Tibial artery (tissue), 4 donors: ENCODE measurements around the gene CD74.

Source experiments
- DNase-seq, 2 donors: peaks; one replicate each; pipeline ENCODE4 v3.0.0-alpha.2; 2019
- H3K27ac ChIP-seq, 2 donors: fragments of 200-600 bp; sonication (generic) in 1 of 2; 1 replicate in 1 of 2; 2 replicates in 1 of 2; pipeline ENCODE4 v1.5.1; 2018 to 2019; ENCODE audit warnings: mild to moderate bottlenecking in 1 of 2
- H3K27me3 ChIP-seq, 2 donors: fragments of 200-600 bp; sonication (generic) in 1 of 2; one replicate each; pipeline versions ENCODE4 v1.5.1 to v1.6.0; 2016 to 2019
- H3K36me3 ChIP-seq, 3 donors: fragments of 200-600 bp; sonication (generic) in 2 of 3; one replicate each; pipeline ENCODE4 v1.5.1; 2016 to 2019; ENCODE audit warnings: mild to moderate bottlenecking in 2 of 3
- H3K4me1 ChIP-seq, 4 donors: fragments of 200-600 bp; sonication (generic) in 2 of 4; 1 replicate in 3 of 4; 2 replicates in 1 of 4; pipeline ENCODE4 v1.5.1; 2016 to 2019
- H3K4me3 ChIP-seq, 2 donors: fragments of 200-600 bp; sonication (generic) in 1 of 2; 1 replicate in 1 of 2; 2 replicates in 1 of 2; pipeline ENCODE4 v1.5.1; 2018 to 2019; ENCODE audit warnings: mild to moderate bottlenecking in 2 of 2
- H3K9me3 ChIP-seq, 3 donors: fragments of 200-600 bp; sonication (generic) in 1 of 3; one replicate each; pipeline ENCODE4 v1.5.1; 2016 to 2019
- intact Hi-C: fragments of 100-400 bp; cut with DNase I; formaldehyde crosslinking; loops from one replicate; pipeline ENCODE4 v1.15.0; 2023; ENCODE audit warnings: low total_unique reads
- TF ChIP-seq, protein P1 (sequence below), 2 experiments: fragments of 200-600 bp in 1 of 2; fragments of 450-650 bp in 1 of 2; IDR thresholded peaks; one replicate each; pipeline ENCODE4 v1.5.1; 2017 to 2019; ENCODE audit warnings: antibody characterized with exemption in 2 of 2, mild to moderate bottlenecking in 1 of 2, moderate library complexity in 1 of 2

The CD74 gene

DNA sequence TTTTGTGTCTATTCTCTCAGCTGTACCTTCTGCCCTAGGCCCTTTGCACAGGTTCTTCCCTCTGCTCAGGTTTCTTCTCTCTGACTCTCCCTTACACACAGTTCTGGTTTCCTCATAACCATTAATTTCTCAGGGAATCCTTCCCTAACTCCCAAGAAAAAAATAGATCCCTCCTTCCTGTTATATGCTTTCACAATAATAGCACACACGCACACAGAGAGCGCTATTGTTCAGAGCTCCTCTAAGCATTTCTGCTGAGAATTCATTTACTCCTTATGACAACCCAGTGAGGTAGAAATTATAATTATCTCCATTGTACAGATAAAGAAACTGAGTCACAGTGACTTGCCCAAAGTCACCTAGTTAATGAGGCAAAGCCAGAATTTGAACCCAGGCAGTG lies 56.9 kb downstream of the CD74 start:
- Histone ChIP-seq H3K36me3 (peaks cover 0 to 8% (median under 1%) of the 10 kb centered on the region in 3 donors), H3K4me3 (no peak overlapping the region), H3K27ac (no peak overlapping the region), H3K9me3 (no peaks in the 10 kb centered on the region), H3K4me1 (peaks cover 0 to 21% (median 14%) of the 10 kb centered on the region in 4 donors), H3K27me3 (no peaks in the 10 kb centered on the region)
- no peak for DNase-seq
- intact Hi-C loops, result no loop called here
- TF ChIP-seq, protein P1, sequence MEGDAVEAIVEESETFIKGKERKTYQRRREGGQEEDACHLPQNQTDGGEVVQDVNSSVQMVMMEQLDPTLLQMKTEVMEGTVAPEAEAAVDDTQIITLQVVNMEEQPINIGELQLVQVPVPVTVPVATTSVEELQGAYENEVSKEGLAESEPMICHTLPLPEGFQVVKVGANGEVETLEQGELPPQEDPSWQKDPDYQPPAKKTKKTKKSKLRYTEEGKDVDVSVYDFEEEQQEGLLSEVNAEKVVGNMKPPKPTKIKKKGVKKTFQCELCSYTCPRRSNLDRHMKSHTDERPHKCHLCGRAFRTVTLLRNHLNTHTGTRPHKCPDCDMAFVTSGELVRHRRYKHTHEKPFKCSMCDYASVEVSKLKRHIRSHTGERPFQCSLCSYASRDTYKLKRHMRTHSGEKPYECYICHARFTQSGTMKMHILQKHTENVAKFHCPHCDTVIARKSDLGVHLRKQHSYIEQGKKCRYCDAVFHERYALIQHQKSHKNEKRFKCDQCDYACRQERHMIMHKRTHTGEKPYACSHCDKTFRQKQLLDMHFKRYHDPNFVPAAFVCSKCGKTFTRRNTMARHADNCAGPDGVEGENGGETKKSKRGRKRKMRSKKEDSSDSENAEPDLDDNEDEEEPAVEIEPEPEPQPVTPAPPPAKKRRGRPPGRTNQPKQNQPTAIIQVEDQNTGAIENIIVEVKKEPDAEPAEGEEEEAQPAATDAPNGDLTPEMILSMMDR (IDR thresholded peaks at IDR 0.05), result no peak

DNA sequence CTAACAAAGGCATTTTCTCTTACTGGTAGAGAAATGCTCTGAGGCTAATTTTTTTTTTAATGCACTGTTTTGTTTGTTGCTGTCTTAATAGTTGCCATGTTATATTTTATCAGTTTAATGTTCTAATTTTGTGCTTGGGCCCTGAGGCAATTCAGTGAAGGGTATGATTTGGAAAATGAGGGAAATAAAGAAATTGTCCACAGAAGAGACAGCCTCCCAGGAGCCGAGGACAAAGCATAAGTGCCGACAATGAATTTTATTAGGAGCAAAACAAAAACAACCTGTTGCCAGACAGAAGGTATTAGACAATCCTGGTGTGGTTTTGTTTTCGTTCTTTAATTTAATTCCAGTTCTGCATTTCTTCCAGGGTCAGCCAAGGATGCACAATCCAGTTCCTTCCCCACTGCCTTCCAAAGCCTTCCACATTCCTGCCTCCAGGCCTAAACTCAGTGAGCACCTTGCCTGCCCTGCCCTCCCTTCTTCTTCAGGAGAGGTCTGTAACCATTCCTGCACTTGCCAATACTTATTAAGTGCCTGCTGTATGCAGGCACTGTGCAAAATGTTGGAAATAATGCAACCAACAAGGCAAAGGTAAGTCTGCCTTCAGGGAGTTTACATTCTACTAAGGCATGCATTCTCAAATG lies 59.6 kb downstream of the CD74 start:
- intact Hi-C loops, result no loop called here

DNA sequence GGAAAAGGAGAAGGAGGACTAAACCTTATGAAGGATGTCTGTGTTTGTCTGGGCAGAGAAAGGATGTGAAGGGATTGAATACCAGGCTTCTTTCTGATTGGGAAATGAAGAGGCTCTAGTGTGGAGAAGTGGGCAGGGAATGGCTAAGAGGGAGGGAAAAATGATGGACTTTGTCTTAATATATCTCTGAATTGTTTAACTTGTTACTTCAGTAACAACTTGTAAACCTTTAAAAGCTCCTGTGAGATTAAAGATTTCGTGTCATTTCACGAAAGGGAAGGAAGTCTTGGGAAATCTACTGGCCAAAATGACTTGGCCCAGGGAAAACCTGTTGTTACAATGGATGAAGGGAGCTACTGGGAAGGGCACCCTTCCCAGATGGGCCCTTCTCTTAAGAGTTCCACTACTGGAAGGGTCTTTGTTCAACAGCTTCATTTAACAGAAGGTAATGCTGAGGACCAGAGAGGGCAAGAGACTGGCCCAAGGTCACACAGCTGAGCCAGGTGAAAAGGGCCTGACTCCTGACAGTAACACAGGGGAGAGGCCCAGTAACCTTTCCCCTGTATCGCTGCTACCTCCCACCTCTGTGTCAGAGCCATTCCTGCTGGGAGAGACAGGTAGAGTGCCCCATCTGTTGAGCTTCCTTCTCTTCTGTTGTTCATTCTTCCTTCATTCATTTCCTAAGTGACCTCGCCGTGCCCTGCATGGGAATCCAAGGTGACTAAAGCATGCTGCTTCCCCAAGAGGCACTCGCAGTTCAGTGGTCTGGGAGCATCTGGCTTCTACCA lies 60.3 kb downstream of the CD74 start:
- intact Hi-C loops, result no loop called here
- Histone ChIP-seq H3K27me3 (no peaks in the 10 kb centered on the region), H3K9me3 (no peaks in the 10 kb centered on the region), H3K27ac (no peak overlapping the region), H3K4me1 (peaks cover 0 to 6% (median 0%) of the 10 kb centered on the region in 4 donors), H3K36me3 (no peaks in the 10 kb centered on the region), H3K4me3 (no peak overlapping the region)
- TF ChIP-seq, protein P1 (IDR thresholded peaks at IDR 0.05), result no peak
- DNase-seq, result no peak

More for the DNA sequence above, 59.6 kb downstream of the CD74 start:
- TF ChIP-seq, protein P1 (IDR thresholded peaks at IDR 0.05), result no peak
- peaks cover 0 to 10% (median 3%) of the 10 kb centered on the region in 4 donors for H3K4me1 ChIP-seq
- H3K4me3 ChIP-seq, result no peak overlapping the region
- no peak for DNase-seq
- no peaks in the 10 kb centered on the region for H3K27me3 ChIP-seq
- no peak overlapping the region for H3K27ac ChIP-seq
- H3K9me3 ChIP-seq, result no peaks in the 10 kb centered on the region
- no peaks in the 10 kb centered on the region for H3K36me3 ChIP-seq
